H1 (cell line): ENCODE data around the gene ELANE. TPM values are rescaled to one million over a fixed set of nuclear protein-coding genes. Genes with fewer than 3 reads are reported as not detected.

Source experiments
- HDAC2 ChIP-seq, 2 experiments: fragments of 300-600 bp in 1 of 2; sonication (generic) in 1 of 2; IDR thresholded peaks; 2 replicates each; pipeline ENCODE4 v1.6.1; 2011 to 2012; ENCODE audit warnings: low read depth in 2 of 2, low read length in 2 of 2, mild to moderate bottlenecking in 2 of 2, moderate library complexity in 2 of 2, borderline replicate concordance in 1 of 2, inconsistent platforms in 1 of 2
- RFX5 ChIP-seq: IDR thresholded peaks from 2 replicates; pipeline ENCODE4 v1.6.1; 2011; ENCODE audit warnings: low read depth, low read length, improper control_type of control experiment, borderline replicate concordance
- RNF2 ChIP-seq: fragments of 200-900, 300-1000 bp; sonication (generic); IDR thresholded peaks from 2 replicates; pipeline ENCODE4 v1.7.1; 2016; ENCODE audit warnings: borderline replicate concordance, low read depth, mild to moderate bottlenecking, antibody characterized with exemption, low read length; ENCODE audit not compliant: poor library complexity, severe bottlenecking; ENCODE audit errors: missing control alignments
- polyA plus RNA-seq, 7 experiments: library from polyadenylated mRNA; depleted of rRNA in 3 of 7; stranded (reverse) in 5 of 7; unstranded in 2 of 7; fragments of >200 nt in 5 of 7; fragments of 200-250 nt in 2 of 7; gene quantifications; 1 replicate in 5 of 7; 2 replicates in 1 of 7; 4 replicates in 1 of 7; pipeline versions ENCODE4 v1.2.1 to v1.2.3, GENCODE V29; 2011 to 2013; ENCODE audit warnings: missing spikeins in 2 of 7, mixed read lengths in 2 of 7
- total RNA-seq: library from RNA; stranded (reverse); fragmentation: NEBNext Ultra II Directional; extraction: Animal tissue kit (Norgen Biotek cat#: 25700); gene quantifications from 2 replicates; pipeline ENCODE4 v1.2.1, GENCODE V29; 2021
- TF ChIP-seq, protein P1 (sequence below): IDR thresholded peaks from 2 replicates; pipeline ENCODE4 v1.6.1; 2012; ENCODE audit warnings: inconsistent platforms
- TF ChIP-seq, protein P2 (sequence below): IDR thresholded peaks from 2 replicates; pipeline ENCODE4 v1.6.1; 2011; ENCODE audit warnings: low read depth, mild to moderate bottlenecking, low read length; ENCODE audit not compliant: insufficient read depth

The ELANE gene
- total and polyA plus RNA-seq, 2 of the 8 experiments (the other 6 are each of a cell fraction or from before 2014, with no cell fraction given), result not detected

DNA sequence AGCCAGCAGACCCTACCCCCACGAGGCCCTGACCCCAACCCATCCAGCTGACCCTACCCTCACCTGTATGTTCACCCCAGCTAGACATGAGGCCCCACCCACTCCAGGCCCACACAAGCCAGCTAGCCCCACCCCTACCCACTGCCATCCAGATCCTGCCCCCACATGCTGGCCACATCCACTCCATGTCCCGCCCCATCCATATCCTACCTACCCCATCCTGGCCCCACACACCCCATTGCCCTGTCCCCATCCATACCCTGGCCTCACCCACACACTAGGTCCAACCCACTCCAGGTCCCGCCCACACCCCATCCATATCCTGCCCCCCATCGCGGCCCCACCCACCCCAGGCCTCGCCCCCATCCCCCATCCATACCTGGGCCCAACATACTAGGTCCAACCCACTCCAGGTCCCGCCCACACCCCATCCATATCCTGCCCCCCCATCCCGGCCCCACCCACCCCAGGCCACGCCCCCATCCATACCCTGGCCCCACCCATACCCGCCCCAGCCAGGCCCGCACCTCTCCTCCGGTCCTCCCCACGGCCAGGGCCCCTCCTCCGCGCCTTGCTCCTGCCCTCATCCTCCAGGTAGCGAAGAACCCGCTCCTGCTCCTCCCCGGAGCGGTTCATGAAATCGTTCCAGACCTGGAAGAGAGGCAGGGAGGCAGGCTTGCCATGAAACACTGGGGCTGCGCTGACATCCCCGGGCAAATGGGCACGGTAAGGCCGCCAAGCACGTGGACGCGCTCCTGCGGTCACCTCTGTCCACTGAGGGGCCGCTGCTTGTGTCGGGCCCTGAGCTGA lies 48.4 kb downstream of the ELANE start (continued):
- TF ChIP-seq, protein P1, sequence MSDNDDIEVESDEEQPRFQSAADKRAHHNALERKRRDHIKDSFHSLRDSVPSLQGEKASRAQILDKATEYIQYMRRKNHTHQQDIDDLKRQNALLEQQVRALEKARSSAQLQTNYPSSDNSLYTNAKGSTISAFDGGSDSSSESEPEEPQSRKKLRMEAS, result no peak
- TF ChIP-seq HDAC2 (IDR thresholded peaks at IDR 0.05; ENCODE audit: borderline replicate concordance in 1 of 2, low read depth in 2 of 2, low read length in 2 of 2), result no peak
- no peak for TF ChIP-seq RFX5
- TF ChIP-seq RNF2, result no peak
- TF ChIP-seq, protein P2, sequence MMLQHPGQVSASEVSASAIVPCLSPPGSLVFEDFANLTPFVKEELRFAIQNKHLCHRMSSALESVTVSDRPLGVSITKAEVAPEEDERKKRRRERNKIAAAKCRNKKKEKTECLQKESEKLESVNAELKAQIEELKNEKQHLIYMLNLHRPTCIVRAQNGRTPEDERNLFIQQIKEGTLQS, result no peak
